GM12892 (cell line): Measurements from ENCODE around the gene KIRREL3.

ENCODE experiments used
- DNase-seq: peaks from one replicate; pipeline ENCODE4 v3.0.0; 2011; ENCODE audit not compliant: insufficient read length
- FAIRE-seq: peaks from 2 replicates; lab custom pipeline; 2011; peaks lifted over from hg19 to GRCh38; lab: Jason Lieb, UNC
- POLR2A ChIP-seq: IDR thresholded peaks from 2 replicates; pipeline ENCODE4 v1.6.1; 2011; ENCODE audit warnings: low read depth, low read length, control low read depth
- POLR2AphosphoS5 ChIP-seq: IDR thresholded peaks from 2 replicates; pipeline ENCODE4 v1.6.1; 2011; ENCODE audit warnings: low read depth, low read length, control low read depth
- TAF1 ChIP-seq: IDR thresholded peaks from 2 replicates; pipeline ENCODE4 v1.6.1; 2011; ENCODE audit warnings: low read depth, mild to moderate bottlenecking, control low read depth, low read length, borderline replicate concordance

The KIRREL3 gene

GRCh38 chr11:126433989-126434949 lies 566.3 kb downstream of the KIRREL3 start:
- no peak for DNase-seq
- no peak for FAIRE-seq
- no peak for TF ChIP-seq TAF1

- no peak for DNase-seq
- TF ChIP-seq POLR2A (no peak), POLR2AphosphoS5 (no peak), TAF1 (no peak)
- no peak for FAIRE-seq
Observed at GRCh38 chr11:126433244-126433846, 567.2 kb downstream of the KIRREL3 start.

GRCh38 chr11:126432525-126432924 lies 568.0 kb downstream of the KIRREL3 start:
- FAIRE-seq (no peak), DNase-seq (no peak)
- no peak for TF ChIP-seq TAF1
- no peak for TF ChIP-seq POLR2AphosphoS5
- TF ChIP-seq POLR2A = no peak

- no peak for DNase-seq
- no peak for FAIRE-seq
- no peak for TF ChIP-seq POLR2A
- no peak for TF ChIP-seq POLR2AphosphoS5
- TF ChIP-seq TAF1 = no peak
Observed at GRCh38 chr11:126432065-126432461, 568.5 kb downstream of the KIRREL3 start.

- DNase-seq (no peak), FAIRE-seq (no peak)
- TF ChIP-seq POLR2AphosphoS5 = no peak
- no peak for TF ChIP-seq TAF1
- TF ChIP-seq POLR2A = no peak
Observed at GRCh38 chr11:126431401-126432064, 569.0 kb downstream of the KIRREL3 start.

GRCh38 chr11:126430581-126431335 lies 569.8 kb downstream of the KIRREL3 start:
- FAIRE-seq (no peak), DNase-seq (no peak)
- no peak for TF ChIP-seq TAF1
- no peak for TF ChIP-seq POLR2A

- peak; percentile 14 for FAIRE-seq
Observed at GRCh38 chr11:126426820-126427749, 573.5 kb downstream of the KIRREL3 start.

GRCh38 chr11:126426106-126426505 lies 574.5 kb downstream of the KIRREL3 start:
- DNase-seq (no peak), FAIRE-seq (no peak)
- TF ChIP-seq POLR2AphosphoS5 (no peak), TAF1 (no peak), POLR2A (no peak)

More at GRCh38 chr11:126426820-126427749, 573.5 kb downstream of the KIRREL3 start:
- no peak for DNase-seq
- TF ChIP-seq TAF1 = no peak
- TF ChIP-seq POLR2A = no peak
- TF ChIP-seq POLR2AphosphoS5 = no peak

- no peak for FAIRE-seq
- TF ChIP-seq POLR2A = no peak
- TF ChIP-seq TAF1 = no peak
- TF ChIP-seq POLR2AphosphoS5 = no peak
- no peak for DNase-seq
Observed at GRCh38 chr11:126424471-126425039, 576.0 kb downstream of the KIRREL3 start.

- TF ChIP-seq POLR2AphosphoS5 (no peak), TAF1 (no peak), POLR2A (no peak)
- DNase-seq = no peak
- FAIRE-seq = no peak
Observed at GRCh38 chr11:126423743-126424142, 576.8 kb downstream of the KIRREL3 start.

GRCh38 chr11:126423154-126423553 lies 577.4 kb downstream of the KIRREL3 start:
- FAIRE-seq (no peak), DNase-seq (no peak)
- TF ChIP-seq TAF1 (no peak), POLR2AphosphoS5 (no peak)
